Large intestine (tissue), 3 donors: Measurements from ENCODE around the gene RNF130. TPM values are rescaled to one million over a fixed set of nuclear protein-coding genes. Genes with fewer than 3 reads are reported as not detected.

Source experiments
- DNase-seq, 2 donors: peaks; one replicate each; pipeline versions ENCODE4 v3.0.0 to v3.0.0-alpha.2; 2013
- H3K27ac ChIP-seq: one replicate; pipeline ENCODE4 v1.5.1; 2013; ENCODE audit warnings: low read length
- H3K27me3 ChIP-seq: 2 replicates; pipeline ENCODE4 v1.6.1; 2013; ENCODE audit warnings: low read length; ENCODE audit not compliant: control insufficient read depth, insufficient read depth
- H3K36me3 ChIP-seq: 2 replicates; pipeline ENCODE4 v1.6.1; 2013; ENCODE audit warnings: low read length; ENCODE audit not compliant: control insufficient read depth, insufficient read depth
- H3K4me1 ChIP-seq: one replicate; pipeline ENCODE4 v1.6.1; 2013; ENCODE audit warnings: low read length; ENCODE audit not compliant: control insufficient read depth, insufficient read depth
- H3K4me3 ChIP-seq: one replicate; pipeline ENCODE4 v1.5.1; 2013; ENCODE audit warnings: low read length
- H3K9me3 ChIP-seq: one replicate; pipeline ENCODE4 v1.6.1; 2013; ENCODE audit warnings: mild to moderate bottlenecking, low read depth, low read length, moderate library complexity; ENCODE audit not compliant: control insufficient read depth
- WGBS: methylation state at CpG from one replicate; pipeline ENCODE4 v1.1.5; 2013; ENCODE audit warnings: low lambda C conversion rate; ENCODE audit not compliant: insufficient coverage; 5-methylcytosine and 5-hydroxymethylcytosine counted together
- polyA plus RNA-seq: library from polyadenylated mRNA; unstranded; fragments of 120-200 nt; gene quantifications from one replicate; pipeline ENCODE4 v1.2.1, GENCODE V29; 2013

Gene RNF130
- polyA plus RNA-seq, 1 donor = 30.4 TPM

DNA sequence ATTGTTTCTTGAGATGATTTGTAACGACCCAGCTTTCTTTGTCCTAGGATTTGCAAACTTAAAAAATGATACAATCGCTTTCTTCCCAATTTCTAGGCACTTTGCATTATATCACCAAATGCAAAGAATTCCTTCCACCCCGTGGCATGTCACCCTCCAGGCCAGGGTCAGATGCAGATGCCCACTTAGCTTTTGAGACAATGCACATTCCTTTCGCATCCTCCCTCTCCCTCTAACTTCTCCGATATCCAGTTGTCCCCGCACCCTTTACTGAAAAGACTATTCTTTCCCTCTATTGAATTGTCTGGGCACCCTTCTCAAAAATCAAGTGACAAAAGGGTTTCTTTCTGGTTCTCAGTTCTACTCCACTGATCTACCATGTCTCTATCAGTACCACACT is 17.3 kb downstream of the RNF130 start:
- Histone ChIP-seq H3K27me3 (no peaks in the 10 kb centered on the region), H3K9me3 (no peaks in the 10 kb centered on the region), H3K4me3 (no peak overlapping the region), H3K4me1 (no peaks in the 10 kb centered on the region), H3K27ac (no peak overlapping the region), H3K36me3 (no peaks in the 10 kb centered on the region)
- no peak for DNase-seq
- WGBS = 93% methylated on average over 3 of the region's 6 CpGs

DNA sequence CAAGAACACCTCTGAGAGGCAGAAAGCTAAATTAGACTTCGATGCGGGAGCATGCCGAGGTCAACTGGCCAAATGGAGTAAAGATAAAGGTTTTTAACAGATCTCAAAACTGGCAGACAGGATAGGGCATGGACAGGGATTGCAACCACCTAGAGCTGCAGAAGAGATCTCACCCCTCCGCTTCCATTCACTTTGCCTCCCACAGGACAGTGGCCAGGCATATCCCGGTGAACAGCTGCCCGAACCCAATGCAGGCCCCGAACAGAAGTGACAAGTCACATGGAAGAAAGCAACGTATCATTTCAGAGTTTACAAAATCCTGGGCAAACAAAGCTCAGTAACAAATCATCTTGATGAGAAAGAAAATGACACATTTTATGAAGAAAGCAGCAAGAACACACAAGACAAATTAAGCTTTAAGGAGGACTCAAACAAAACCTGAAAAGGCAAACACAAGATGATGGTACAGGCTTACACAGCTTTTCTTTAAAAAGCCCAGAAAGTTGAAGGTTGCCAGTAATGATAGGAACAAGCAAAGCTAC is 18.4 kb downstream of the RNF130 start:
- no peaks in the 10 kb centered on the region for H3K9me3 ChIP-seq
- no peak for DNase-seq
- no peaks in the 10 kb centered on the region for H3K4me1 ChIP-seq
- H3K4me3 ChIP-seq = no peak overlapping the region
- WGBS = no CpG with 5 or more reads among the region's 8 CpGs
- no peaks in the 10 kb centered on the region for H3K36me3 ChIP-seq
- H3K27me3 ChIP-seq = no peaks in the 10 kb centered on the region
- no peak overlapping the region for H3K27ac ChIP-seq

- Histone ChIP-seq H3K27ac (no peak overlapping the region), H3K9me3 (no peaks in the 10 kb centered on the region), H3K36me3 (no peaks in the 10 kb centered on the region), H3K4me1 (no peaks in the 10 kb centered on the region), H3K27me3 (no peaks in the 10 kb centered on the region), H3K4me3 (no peak overlapping the region)
- WGBS = 100% methylated on average over 1 of the region's 5 CpGs
- no peak for DNase-seq
Measured at GRCh38 chr5:180052211-180052818, 19.2 kb downstream of the RNF130 start.

DNA sequence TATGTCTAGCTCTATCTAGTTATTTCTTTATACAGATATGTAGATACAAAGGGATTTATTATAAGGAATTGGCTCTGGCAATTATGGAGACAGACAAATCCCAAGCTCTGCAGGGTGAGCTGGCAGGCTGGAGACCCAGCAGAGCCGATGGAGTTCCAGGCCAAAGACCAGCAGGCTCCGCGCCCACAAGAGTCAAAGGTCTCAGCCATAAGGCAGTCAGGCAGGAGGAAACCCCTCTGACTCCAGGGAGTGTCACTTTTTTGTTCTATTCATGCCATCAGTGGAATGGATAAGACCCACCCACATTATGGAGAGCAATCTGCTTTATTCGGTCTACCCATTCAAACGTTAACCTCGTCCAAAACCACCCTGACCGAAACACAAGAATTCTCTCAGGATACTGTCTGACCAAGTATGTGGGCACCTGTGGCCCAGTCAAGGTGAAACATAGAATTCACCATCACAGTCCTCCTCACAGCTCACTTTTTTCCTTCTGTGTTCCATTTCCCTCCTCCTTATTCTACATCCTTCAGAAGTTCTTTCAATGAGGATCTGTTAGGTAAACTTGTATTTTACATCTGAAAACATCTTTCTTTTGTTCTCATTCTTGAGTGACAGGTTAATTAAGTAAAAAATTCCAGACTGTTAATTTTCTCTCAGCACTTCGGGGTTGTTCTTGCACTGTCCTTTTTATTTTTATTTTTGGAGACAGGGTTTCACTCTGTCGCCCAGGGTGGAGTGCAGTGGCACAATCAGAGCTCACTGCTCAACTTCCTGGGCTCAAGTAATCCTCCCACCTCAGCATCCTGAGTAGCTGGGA is 21.2 kb downstream of the RNF130 start:
- DNase-seq = no peak
- H3K4me3 ChIP-seq = no peak overlapping the region
- H3K27ac ChIP-seq = no peak overlapping the region
- 86% methylated on average over 4 of the region's 9 CpGs for WGBS
- no peaks in the 10 kb centered on the region for H3K27me3 ChIP-seq
- no peaks in the 10 kb centered on the region for H3K36me3 ChIP-seq
- peaks cover 7% of the 10 kb centered on the region for H3K9me3 ChIP-seq
- no peaks in the 10 kb centered on the region for H3K4me1 ChIP-seq

DNA sequence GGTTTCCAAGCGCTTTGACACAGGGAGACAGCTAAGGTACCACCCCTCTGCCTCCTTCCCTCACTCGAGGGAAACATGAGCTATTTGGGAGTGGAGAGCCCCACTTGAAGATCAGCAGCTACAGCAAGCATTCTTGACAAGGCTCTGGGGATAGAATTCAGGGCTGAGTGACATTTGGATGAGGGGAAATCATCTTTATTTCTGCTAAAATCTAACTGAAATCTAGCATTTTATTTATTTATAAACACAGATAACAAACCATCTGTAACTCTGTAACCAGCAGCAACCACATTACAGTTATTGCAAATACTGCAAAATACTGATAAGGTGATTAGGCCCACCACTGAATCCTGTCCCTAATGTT is 22.4 kb downstream of the RNF130 start:
- no peak for DNase-seq
- no peaks in the 10 kb centered on the region for H3K27me3 ChIP-seq
- no CpG with 5 or more reads among the region's 2 CpGs for WGBS
- H3K9me3 ChIP-seq = peaks cover 7% of the 10 kb centered on the region
- H3K27ac ChIP-seq = no peak overlapping the region
- no peaks in the 10 kb centered on the region for H3K4me1 ChIP-seq
- H3K36me3 ChIP-seq = no peaks in the 10 kb centered on the region
- no peak overlapping the region for H3K4me3 ChIP-seq

- no peak overlapping the region for H3K27ac ChIP-seq
- H3K4me3 ChIP-seq = no peak overlapping the region
- WGBS = 81% methylated on average over 6 of the region's 8 CpGs
- no peak for DNase-seq
- peaks cover 7% of the 10 kb centered on the region for H3K9me3 ChIP-seq
- H3K36me3 ChIP-seq = no peaks in the 10 kb centered on the region
- H3K4me1 ChIP-seq = no peaks in the 10 kb centered on the region
- no peaks in the 10 kb centered on the region for H3K27me3 ChIP-seq
Measured at GRCh38 chr5:180047667-180048066, 23.9 kb downstream of the RNF130 start.

GRCh38 chr5:180046656-180047055 is 24.9 kb downstream of the RNF130 start:
- no peaks in the 10 kb centered on the region for H3K36me3 ChIP-seq
- H3K27me3 ChIP-seq = no peaks in the 10 kb centered on the region
- no peak for DNase-seq
- H3K4me1 ChIP-seq = no peaks in the 10 kb centered on the region
- H3K9me3 ChIP-seq = peaks cover 7% of the 10 kb centered on the region
- H3K4me3 ChIP-seq = no peak overlapping the region
- no peak overlapping the region for H3K27ac ChIP-seq
- 100% methylated on average over 2 of the region's 5 CpGs for WGBS

DNA sequence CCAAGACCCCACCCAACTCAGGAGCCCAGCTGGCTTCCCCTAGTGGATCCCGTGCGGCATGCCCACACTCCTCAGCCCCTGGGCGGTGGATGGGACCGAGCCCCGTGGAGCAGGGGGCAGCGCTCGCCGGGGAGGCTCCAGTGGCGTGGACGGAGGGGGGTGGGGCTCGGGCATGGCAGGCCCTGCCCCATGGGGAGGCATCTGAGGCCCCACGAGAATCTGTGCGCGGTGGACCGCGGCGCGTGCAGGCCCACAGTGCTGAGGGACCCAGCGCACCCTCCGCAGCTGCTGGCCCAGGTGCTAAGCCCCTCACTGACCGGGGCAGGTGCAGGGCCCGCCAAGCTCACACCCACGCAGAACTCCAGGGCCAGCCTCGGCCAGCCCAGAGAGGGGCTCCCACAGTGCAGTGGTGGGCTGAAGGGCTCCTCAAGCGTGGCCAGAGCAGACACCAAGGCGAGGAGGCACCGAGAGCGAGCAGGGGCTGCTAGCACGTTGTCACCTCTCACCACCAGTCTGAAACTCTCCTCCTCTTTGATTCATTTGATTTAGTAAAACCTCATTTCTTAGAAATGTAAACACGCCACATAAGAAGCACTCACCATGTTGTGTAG is 25.6 kb downstream of the RNF130 start:
- H3K27me3 ChIP-seq = no peaks in the 10 kb centered on the region
- H3K27ac ChIP-seq = no peak overlapping the region
- H3K4me1 ChIP-seq = no peaks in the 10 kb centered on the region
- no peaks in the 10 kb centered on the region for H3K36me3 ChIP-seq
- WGBS = 100% methylated on average over 1 of the region's 30 CpGs
- no peak for DNase-seq
- H3K4me3 ChIP-seq = no peak overlapping the region
- H3K9me3 ChIP-seq = peaks cover 7% of the 10 kb centered on the region

GRCh38 chr5:180043377-180043776 is 28.2 kb downstream of the RNF130 start:
- Histone ChIP-seq H3K4me1 (no peaks in the 10 kb centered on the region), H3K9me3 (peaks cover 7% of the 10 kb centered on the region), H3K4me3 (no peak overlapping the region), H3K27me3 (no peaks in the 10 kb centered on the region), H3K36me3 (no peaks in the 10 kb centered on the region), H3K27ac (no peak overlapping the region)
- 80% methylated on average over 1 of the region's 4 CpGs for WGBS
- DNase-seq = no peak

GRCh38 chr5:180041301-180042274 is 30.0 kb downstream of the RNF130 start:
- 72% methylated on average over 3 of the region's 15 CpGs for WGBS
- Histone ChIP-seq H3K36me3 (peaks cover 5% of the 10 kb centered on the region), H3K27me3 (no peaks in the 10 kb centered on the region), H3K27ac (no peak overlapping the region), H3K4me1 (no peaks in the 10 kb centered on the region), H3K4me3 (no peak overlapping the region), H3K9me3 (peaks cover 7% of the 10 kb centered on the region)
- no peak for DNase-seq
